ENCODE results near the gene NAMPT.

- no peak for TF ChIP-seq CTCF (IDR thresholded peaks at IDR 0.05; ENCODE audit: low read length)
- no peak for TF ChIP-seq EZH2 (IDR thresholded peaks at IDR 0.05; ENCODE audit: borderline replicate concordance, low read length)
Measured at GRCh38 chr7:106262221-106262881, 22.4 kb downstream of the NAMPT start.
